Adrenal gland (tissue), 5 donors: ENCODE data around the gene SLC19A1.

ENCODE experiments used
- POLR2A ChIP-seq, 2 donors: fragments of 450-650 bp; IDR thresholded peaks; one replicate each; pipeline ENCODE4 v1.6.1; 2017; ENCODE audit warnings: antibody characterized with exemption in 2 of 2, mild to moderate bottlenecking in 2 of 2, moderate library complexity in 1 of 2
- TF ChIP-seq, protein P1 (sequence below), 6 experiments: fragments of 450-650 bp in 4 of 6; fragments of 200-600 bp in 2 of 6; sonication (generic) in 1 of 6; IDR thresholded peaks; 1 replicate in 5 of 6; 2 replicates in 1 of 6; pipeline versions ENCODE4 v1.5.1 to v1.8.0; 2016 to 2021; ENCODE audit warnings: antibody characterized with exemption in 6 of 6, mild to moderate bottlenecking in 2 of 6, moderate library complexity in 1 of 6
- donor health status: DM: no; HTN: no; CAD: no.

DNA sequence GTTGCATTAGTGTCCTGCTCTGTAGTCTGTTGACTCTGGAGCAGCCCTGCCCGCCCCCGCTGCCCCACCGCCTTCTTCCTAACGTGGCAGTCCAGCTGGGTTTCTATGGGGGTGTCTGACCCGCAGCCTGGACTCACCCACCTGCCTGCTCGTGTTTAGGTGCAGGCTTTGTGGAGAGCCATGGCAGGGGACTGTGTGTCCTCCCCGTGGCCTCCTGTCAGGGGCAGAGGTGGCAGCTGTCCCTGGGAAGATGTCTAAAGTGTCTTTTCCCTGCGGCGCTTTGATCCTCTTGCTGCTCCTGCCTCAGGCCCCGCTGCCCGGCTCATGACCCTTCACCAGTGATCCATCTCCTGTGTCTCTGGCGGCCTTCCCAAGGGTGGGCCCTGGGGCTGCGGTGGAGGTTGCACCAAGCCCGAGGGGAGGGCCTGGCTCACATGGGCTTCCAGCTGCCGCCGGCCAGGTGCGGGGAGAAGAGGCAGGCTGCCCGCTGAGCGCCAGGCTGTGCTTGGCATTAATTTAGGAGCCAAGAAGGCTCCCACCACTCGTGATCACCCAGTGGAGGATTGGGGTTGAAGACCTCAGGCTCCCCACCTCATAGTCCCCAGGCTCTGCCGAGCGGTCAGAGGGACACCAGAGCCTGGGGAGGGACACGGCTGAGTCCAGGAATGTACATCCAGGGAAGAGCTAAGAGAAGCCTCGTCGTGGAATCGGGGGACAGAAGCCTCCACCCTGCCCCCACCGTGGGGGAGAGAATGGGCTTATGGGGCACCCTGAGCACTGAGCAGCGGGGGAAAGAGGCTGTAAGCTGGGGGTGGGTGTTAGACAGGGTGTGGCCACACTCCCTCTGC is 93.2 kb downstream of the SLC19A1 start:
- TF ChIP-seq, protein P1, sequence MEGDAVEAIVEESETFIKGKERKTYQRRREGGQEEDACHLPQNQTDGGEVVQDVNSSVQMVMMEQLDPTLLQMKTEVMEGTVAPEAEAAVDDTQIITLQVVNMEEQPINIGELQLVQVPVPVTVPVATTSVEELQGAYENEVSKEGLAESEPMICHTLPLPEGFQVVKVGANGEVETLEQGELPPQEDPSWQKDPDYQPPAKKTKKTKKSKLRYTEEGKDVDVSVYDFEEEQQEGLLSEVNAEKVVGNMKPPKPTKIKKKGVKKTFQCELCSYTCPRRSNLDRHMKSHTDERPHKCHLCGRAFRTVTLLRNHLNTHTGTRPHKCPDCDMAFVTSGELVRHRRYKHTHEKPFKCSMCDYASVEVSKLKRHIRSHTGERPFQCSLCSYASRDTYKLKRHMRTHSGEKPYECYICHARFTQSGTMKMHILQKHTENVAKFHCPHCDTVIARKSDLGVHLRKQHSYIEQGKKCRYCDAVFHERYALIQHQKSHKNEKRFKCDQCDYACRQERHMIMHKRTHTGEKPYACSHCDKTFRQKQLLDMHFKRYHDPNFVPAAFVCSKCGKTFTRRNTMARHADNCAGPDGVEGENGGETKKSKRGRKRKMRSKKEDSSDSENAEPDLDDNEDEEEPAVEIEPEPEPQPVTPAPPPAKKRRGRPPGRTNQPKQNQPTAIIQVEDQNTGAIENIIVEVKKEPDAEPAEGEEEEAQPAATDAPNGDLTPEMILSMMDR (IDR thresholded peaks at IDR 0.05), result no peak
- no peak for TF ChIP-seq POLR2A (IDR thresholded peaks at IDR 0.05)
